IPS-18c (cell line): ENCODE results near the gene TCAP.

ENCODE experiments used
- H3K4me3 ChIP-seq: 2 replicates; pipeline ENCODE4 v1.7.0; 2013; ENCODE audit warnings: low read depth, mild to moderate bottlenecking, low read length, moderate library complexity; ENCODE audit not compliant: insufficient read depth
- H3K9me3 ChIP-seq: one replicate; pipeline ENCODE4 v1.6.1; 2013; ENCODE audit warnings: mild to moderate bottlenecking, low read length, moderate library complexity; ENCODE audit not compliant: control insufficient read depth, insufficient read depth

TCAP gene

GRCh38 chr17:39641097-39641496, 24.1 kb upstream of the TCAP start:
- Histone ChIP-seq H3K9me3 (no peaks in the 10 kb centered on the region), H3K4me3 (no peak overlapping the region)

- Histone ChIP-seq H3K4me3 (no peak overlapping the region), H3K9me3 (no peaks in the 10 kb centered on the region)
Measured at GRCh38 chr17:39641883-39642282, 23.3 kb upstream of the TCAP start.

GRCh38 chr17:39642291-39643074, 22.7 kb upstream of the TCAP start:
- H3K4me3 ChIP-seq = no peak overlapping the region; the same call in 1 of the 2 replicates
- H3K9me3 ChIP-seq = no peaks in the 10 kb centered on the region

- Histone ChIP-seq H3K9me3 (no peaks in the 10 kb centered on the region), H3K4me3 (no peak overlapping the region)
Measured at GRCh38 chr17:39643271-39643670, 21.9 kb upstream of the TCAP start.

GRCh38 chr17:39647256-39647655, 17.9 kb upstream of the TCAP start:
- Histone ChIP-seq H3K9me3 (no peaks in the 10 kb centered on the region), H3K4me3 (no peak overlapping the region)

GRCh38 chr17:39648616-39649366, 16.4 kb upstream of the TCAP start:
- H3K9me3 ChIP-seq = no peaks in the 10 kb centered on the region
- H3K4me3 ChIP-seq = no peak overlapping the region

- Histone ChIP-seq H3K9me3 (no peaks in the 10 kb centered on the region), H3K4me3 (no peak overlapping the region)
Measured at GRCh38 chr17:39650121-39650579, 15.0 kb upstream of the TCAP start.

- Histone ChIP-seq H3K9me3 (no peaks in the 10 kb centered on the region), H3K4me3 (no peak overlapping the region)
Measured at GRCh38 chr17:39651923-39652586, 13.1 kb upstream of the TCAP start.

GRCh38 chr17:39652587-39653315, 12.4 kb upstream of the TCAP start:
- Histone ChIP-seq H3K9me3 (no peaks in the 10 kb centered on the region), H3K4me3 (no peak overlapping the region)

GRCh38 chr17:39653316-39653661, 11.9 kb upstream of the TCAP start:
- H3K4me3 ChIP-seq = no peak overlapping the region
- H3K9me3 ChIP-seq = no peaks in the 10 kb centered on the region

GRCh38 chr17:39653662-39654331, 11.4 kb upstream of the TCAP start:
- Histone ChIP-seq H3K4me3 (no peak overlapping the region), H3K9me3 (no peaks in the 10 kb centered on the region)

GRCh38 chr17:39655105-39655504, 10.0 kb upstream of the TCAP start:
- Histone ChIP-seq H3K9me3 (no peaks in the 10 kb centered on the region), H3K4me3 (no peak overlapping the region)

- no peak overlapping the region for H3K4me3 ChIP-seq
- H3K9me3 ChIP-seq = no peaks in the 10 kb centered on the region
Measured at GRCh38 chr17:39658346-39658745, 6.8 kb upstream of the TCAP start.

- H3K4me3 ChIP-seq = no peak overlapping the region
- H3K9me3 ChIP-seq = no peaks in the 10 kb centered on the region
Measured at GRCh38 chr17:39658760-39659159, 6.4 kb upstream of the TCAP start.

GRCh38 chr17:39659279-39660010, 5.7 kb upstream of the TCAP start:
- H3K4me3 ChIP-seq = no peak overlapping the region
- H3K9me3 ChIP-seq = no peaks in the 10 kb centered on the region

GRCh38 chr17:39660011-39660360, 5.2 kb upstream of the TCAP start:
- H3K9me3 ChIP-seq = no peaks in the 10 kb centered on the region

More at GRCh38 chr17:39660011-39660360, 5.2 kb upstream of the TCAP start:
- no peak overlapping the region for H3K4me3 ChIP-seq
